GM19324 (cell line): ENCODE data around the gene LRP8.
"Not testable (repeated sequence)": the region's sequence is repeated elsewhere in the genome, so short reads cannot be mapped to it uniquely, and the experiment has no call there.

Source experiments
- ATAC-seq: cut with Tn5 transposase; IDR thresholded peaks from one replicate; pipeline ENCODE4 v1.9.1; 2021; ENCODE audit warnings: mild to moderate bottlenecking, moderate library complexity; ENCODE audit not compliant: unreplicated experiment, low FRiP score

Gene LRP8

GRCh38 chr1:53238197-53239155 lies 89.4 kb downstream of the LRP8 start, which contains the start of gene MAGOH:
Gene MAGOH, minus strand, starts transcription at chr1:53238518. Its CDS starts 70 bp downstream, at chr1:53238448.
- peak; percentile 91 for ATAC-seq

- ATAC-seq, result no peak
Measured at GRCh38 chr1:53237638-53238037, 90.2 kb downstream of the LRP8 start.

- ATAC-seq, result no peak
Measured at GRCh38 chr1:53220962-53221286, 106.9 kb downstream of the LRP8 start.

GRCh38 chr1:53220171-53220961 lies 107.5 kb downstream of the LRP8 start, which contains the start of gene CZIB:
Gene CZIB, minus strand, starts transcription at chr1:53220634. Its CDS starts 59 bp downstream, at chr1:53220575.
- ATAC-seq, result peak; percentile 92

- ATAC-seq, result no peak
Measured at GRCh38 chr1:53219711-53220110, 108.2 kb downstream of the LRP8 start.

GRCh38 chr1:53218201-53218600 lies 109.7 kb downstream of the LRP8 start:
- ATAC-seq, result no peak

GRCh38 chr1:53214376-53214940 lies 113.4 kb downstream of the LRP8 start:
- no peak for ATAC-seq

- ATAC-seq, result no peak
Measured at GRCh38 chr1:53210954-53211353, 116.9 kb downstream of the LRP8 start.

GRCh38 chr1:53210352-53210751 lies 117.5 kb downstream of the LRP8 start:
- ATAC-seq, result no peak

GRCh38 chr1:53207726-53208125 lies 120.1 kb downstream of the LRP8 start:
- ATAC-seq, result no peak

- no peak for ATAC-seq
Measured at GRCh38 chr1:53206735-53207379, 121.0 kb downstream of the LRP8 start.

GRCh38 chr1:53206083-53206685 lies 121.7 kb downstream of the LRP8 start:
- ATAC-seq, result not testable (repeated sequence)

GRCh38 chr1:53205496-53205895 lies 122.4 kb downstream of the LRP8 start:
- ATAC-seq, result not testable (repeated sequence)

GRCh38 chr1:53203466-53203865 lies 124.4 kb downstream of the LRP8 start:
- ATAC-seq, result no peak

- no peak for ATAC-seq
Measured at GRCh38 chr1:53198241-53198651, 129.6 kb downstream of the LRP8 start.

- no peak for ATAC-seq
Measured at GRCh38 chr1:53197291-53198200, 130.3 kb downstream of the LRP8 start.

GRCh38 chr1:53196485-53197290 lies 131.2 kb downstream of the LRP8 start, which contains the start of gene CPT2:
Gene CPT2, plus strand, starts transcription at chr1:53196824. Its CDS starts 120 bp downstream, at chr1:53196944.
- ATAC-seq, result peak; percentile 95

GRCh38 chr1:53196017-53196484 lies 131.8 kb downstream of the LRP8 start:
- no peak for ATAC-seq
